Upper lobe of left lung (tissue), 4 donors: ENCODE results near the gene TMEM107.
A peak's percentile ranks its signal among the peaks of the same experiment; 100 is the strongest.

ENCODE experiments used
- CTCF ChIP-seq, 6 experiments: fragments of 450-650 bp in 4 of 6; fragments of 200-600 bp in 2 of 6; sonication (generic) in 2 of 6; IDR thresholded peaks; one replicate each; pipeline ENCODE4 v1.5.1; 2016 to 2019; ENCODE audit warnings: antibody characterized with exemption in 6 of 6
- EP300 ChIP-seq, 4 donors: sonication (generic); formaldehyde crosslinking; IDR thresholded peaks; one replicate each; pipeline ENCODE4 v1.5.1; 2017; ENCODE audit warnings: antibody characterized with exemption in 4 of 4, control low read depth in 2 of 4
- POLR2A ChIP-seq, 4 donors: fragments of 450-650 bp; IDR thresholded peaks; one replicate each; pipeline ENCODE4 v1.5.1; 2016 to 2017; ENCODE audit warnings: antibody characterized with exemption in 4 of 4, mild to moderate bottlenecking in 2 of 4
- POLR2AphosphoS5 ChIP-seq, 2 donors: sonication (generic); formaldehyde crosslinking; IDR thresholded peaks; one replicate each; pipeline ENCODE4 v1.5.1; 2017; ENCODE audit warnings: antibody characterized with exemption in 2 of 2

DNA sequence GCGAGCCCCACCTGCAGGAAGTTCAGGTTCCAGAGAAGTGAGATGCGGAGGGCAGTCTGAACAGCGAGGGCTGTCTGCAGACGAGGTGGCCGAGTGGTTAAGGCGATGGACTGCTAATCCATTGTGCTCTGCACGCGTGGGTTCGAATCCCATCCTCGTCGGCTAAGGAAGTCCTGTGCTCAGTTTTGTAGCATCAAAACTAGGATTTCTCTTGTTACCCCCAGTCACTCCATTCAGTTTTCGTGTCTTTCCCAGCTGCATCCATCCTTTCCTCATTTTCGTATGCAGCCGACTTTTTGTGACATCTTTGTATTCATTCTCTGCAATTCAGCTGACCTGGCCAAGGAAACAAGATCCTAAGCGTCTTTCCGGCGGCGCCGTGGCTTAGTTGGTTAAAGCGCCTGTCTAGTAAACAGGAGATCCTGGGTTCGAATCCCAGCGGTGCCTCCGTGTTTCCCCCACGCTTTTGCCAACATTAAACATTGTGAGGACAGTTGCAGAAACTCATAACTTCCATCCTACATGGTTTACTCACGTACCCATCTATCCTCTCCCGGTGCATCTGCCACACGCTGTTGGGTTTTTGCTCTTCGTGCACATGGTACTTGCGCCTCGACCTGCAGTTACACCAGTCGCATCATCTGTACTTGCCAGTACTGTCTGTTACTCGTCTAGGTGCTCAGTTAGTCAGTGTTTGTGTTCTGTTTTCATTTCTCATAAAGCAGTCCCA, 10.8 kb upstream of the TMEM107 start:
- TF ChIP-seq POLR2AphosphoS5 (IDR thresholded peaks at IDR 0.05) (peak in 1 of 2 donors; percentile 2), CTCF (IDR thresholded peaks at IDR 0.05) (peak in 2 of 6 experiments; percentile 28 to 47), POLR2A (IDR thresholded peaks at IDR 0.05) (no peak), EP300 (IDR thresholded peaks at IDR 0.05) (no peak)
